Mononuclear cell (primary cell): ENCODE data around the gene COBL. TPM values are rescaled to one million over a fixed set of nuclear protein-coding genes. Genes with fewer than 3 reads are reported as not detected.

Source experiments
- H3K27me3 ChIP-seq: 2 replicates; pipeline ENCODE4 v1.6.0; 2011; ENCODE audit warnings: low read length, control low read depth; ENCODE audit not compliant: insufficient read depth
- H3K4me1 ChIP-seq: 2 replicates; pipeline ENCODE4 v1.5.1; 2011; ENCODE audit warnings: mild to moderate bottlenecking, low read length, control low read depth; ENCODE audit not compliant: insufficient read depth
- H3K4me3 ChIP-seq: 2 replicates; pipeline ENCODE4 v1.5.1; 2011; ENCODE audit warnings: mild to moderate bottlenecking, low read length, moderate library complexity
- H3K9me3 ChIP-seq: 2 replicates; pipeline ENCODE4 v1.5.1; 2011; ENCODE audit warnings: low read depth, mild to moderate bottlenecking, control low read depth, low read length
- total RNA-seq: library from RNA; depleted of rRNA; stranded (reverse); fragments of >200 nt; gene quantifications from one replicate; pipeline ENCODE4 v1.2.3, GENCODE V29; 2012

Gene COBL
- total RNA-seq, result 0.10 TPM

DNA sequence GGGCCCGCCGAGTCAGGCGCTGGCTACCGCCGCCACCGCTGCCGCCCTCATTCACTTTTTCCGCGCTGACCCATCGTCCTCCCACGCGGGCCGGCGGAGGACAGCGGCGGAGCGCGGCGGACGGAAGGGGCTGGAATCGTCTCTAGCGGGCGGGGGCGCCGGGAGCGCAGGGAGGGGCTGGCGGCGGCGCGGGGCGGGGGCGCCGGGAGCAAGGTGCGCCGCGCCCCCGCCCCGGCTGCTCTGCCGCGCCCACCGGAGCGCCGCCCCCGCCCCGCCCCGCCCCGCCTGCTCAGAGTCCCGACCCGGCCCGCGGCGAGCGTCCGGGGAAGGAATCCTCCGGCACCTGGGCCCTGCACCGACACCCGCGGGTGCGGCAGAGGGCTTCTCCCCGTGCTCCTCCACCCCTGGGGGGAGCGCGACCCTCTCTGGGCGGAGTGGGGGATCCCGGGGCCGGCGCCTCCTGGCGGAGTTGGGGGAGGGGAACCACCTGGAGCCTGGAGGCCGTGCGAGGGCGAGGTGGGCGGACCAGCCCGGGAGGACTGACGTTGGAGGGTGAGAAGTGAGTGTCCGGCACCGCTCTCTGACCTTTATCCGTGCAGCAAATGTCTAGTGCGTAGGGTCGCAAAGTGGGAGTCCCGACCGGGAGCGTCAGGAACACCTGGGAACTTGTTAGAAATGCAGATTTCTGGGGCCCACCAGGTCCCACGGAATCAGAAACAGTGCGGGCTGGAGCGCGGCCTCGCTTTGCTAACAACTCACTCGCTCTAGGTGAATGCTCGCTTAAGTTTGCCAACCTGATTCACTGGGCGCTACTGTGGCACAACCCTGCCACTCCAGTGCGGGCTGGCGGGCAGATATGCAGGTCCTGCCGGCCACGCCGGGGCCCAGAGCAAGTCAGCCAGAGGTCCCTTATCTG lies at the start of gene COBL:
Gene COBL, minus strand, starts transcription at position 144 of the 916 bp plus-strand sequence. CDS start 176 bp downstream, outside the sequence.
- no peaks in the 10 kb centered on the region for H3K4me1 ChIP-seq
- no peaks in the 10 kb centered on the region for H3K9me3 ChIP-seq
- peaks cover 51% of the 10 kb centered on the region for H3K27me3 ChIP-seq
- H3K4me3 ChIP-seq, result no peak within 1 kb of the TSS

- no peaks in the 10 kb centered on the region for H3K9me3 ChIP-seq
- no peaks in the 10 kb centered on the region for H3K27me3 ChIP-seq
- H3K4me3 ChIP-seq, result no peak overlapping the region
- no peaks in the 10 kb centered on the region for H3K4me1 ChIP-seq
Observed at GRCh38 chr7:51366172-51366728, 49.6 kb upstream of the COBL start.

DNA sequence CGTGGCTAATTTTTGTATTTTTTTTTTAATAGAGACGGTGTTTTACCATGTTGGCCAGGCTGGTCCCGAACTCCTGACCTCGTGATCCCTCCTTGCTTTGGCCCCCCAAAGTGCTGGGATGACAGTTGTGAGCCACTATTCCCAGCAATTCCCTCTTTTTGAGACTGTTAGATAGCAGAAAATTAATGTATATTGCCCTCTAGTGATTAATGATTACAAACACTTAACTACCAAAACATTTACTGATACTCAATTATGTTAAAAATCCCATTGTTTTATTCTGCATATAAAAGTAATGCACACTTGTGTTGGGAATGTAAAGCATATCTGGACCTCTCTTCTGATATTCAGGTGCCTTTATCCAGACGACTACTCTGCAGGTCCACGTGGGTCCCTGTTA lies 41.2 kb upstream of the COBL start:
- Histone ChIP-seq H3K9me3 (no peaks in the 10 kb centered on the region), H3K27me3 (no peaks in the 10 kb centered on the region), H3K4me3 (no peak overlapping the region), H3K4me1 (no peaks in the 10 kb centered on the region)

- no peak overlapping the region for H3K4me3 ChIP-seq
- H3K27me3 ChIP-seq, result no peaks in the 10 kb centered on the region
- no peaks in the 10 kb centered on the region for H3K9me3 ChIP-seq
- H3K4me1 ChIP-seq, result no peaks in the 10 kb centered on the region
Observed at GRCh38 chr7:51356849-51357516, 40.4 kb upstream of the COBL start.

GRCh38 chr7:51354897-51355296 lies 38.3 kb upstream of the COBL start:
- H3K4me3 ChIP-seq, result no peak overlapping the region
- no peaks in the 10 kb centered on the region for H3K9me3 ChIP-seq
- H3K4me1 ChIP-seq, result no peaks in the 10 kb centered on the region
- H3K27me3 ChIP-seq, result no peaks in the 10 kb centered on the region

DNA sequence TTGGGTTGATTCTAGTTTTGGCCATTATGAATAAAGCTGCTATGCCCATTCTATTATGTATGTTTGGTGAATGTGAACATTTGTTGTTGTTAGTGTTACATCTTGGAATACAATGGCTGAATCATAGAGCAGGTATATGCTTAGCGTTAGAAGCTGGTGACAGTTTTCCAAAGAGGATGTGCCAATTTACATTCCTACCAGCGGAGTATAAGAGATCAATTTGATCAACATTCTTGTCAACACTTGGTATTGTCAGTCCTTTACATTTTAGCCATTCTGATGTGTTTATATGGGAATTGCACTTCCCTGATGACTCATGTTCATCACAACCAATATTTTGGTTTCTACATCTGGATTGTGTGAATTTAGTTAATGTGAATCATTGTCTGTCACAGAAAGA lies 37.8 kb upstream of the COBL start:
- Histone ChIP-seq H3K9me3 (no peaks in the 10 kb centered on the region), H3K4me1 (no peaks in the 10 kb centered on the region), H3K27me3 (no peaks in the 10 kb centered on the region), H3K4me3 (no peak overlapping the region)

GRCh38 chr7:51352174-51353100 lies 35.8 kb upstream of the COBL start:
- no peaks in the 10 kb centered on the region for H3K4me1 ChIP-seq
- no peaks in the 10 kb centered on the region for H3K27me3 ChIP-seq
- no peak overlapping the region for H3K4me3 ChIP-seq
- no peaks in the 10 kb centered on the region for H3K9me3 ChIP-seq

GRCh38 chr7:51351661-51352060 lies 35.1 kb upstream of the COBL start:
- H3K4me3 ChIP-seq, result no peak overlapping the region
- no peaks in the 10 kb centered on the region for H3K9me3 ChIP-seq
- no peaks in the 10 kb centered on the region for H3K27me3 ChIP-seq
- H3K4me1 ChIP-seq, result no peaks in the 10 kb centered on the region

DNA sequence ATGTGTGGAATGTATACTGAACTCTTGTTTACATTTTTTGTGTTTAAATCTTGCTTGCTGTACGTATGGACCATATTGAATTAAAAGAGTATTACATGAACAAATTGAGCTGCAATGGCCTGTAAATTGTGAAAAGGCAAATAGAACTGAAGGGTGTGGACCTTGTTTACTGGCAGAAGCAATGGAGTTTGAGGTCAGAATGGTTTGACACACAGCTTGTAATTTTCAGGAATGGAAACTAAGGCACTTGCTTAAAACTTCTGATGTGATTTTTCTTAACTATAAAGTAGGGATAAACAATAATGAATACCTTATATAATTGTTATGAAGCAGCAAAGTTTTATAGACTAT lies 33.9 kb upstream of the COBL start:
- Histone ChIP-seq H3K4me1 (no peaks in the 10 kb centered on the region), H3K9me3 (no peaks in the 10 kb centered on the region), H3K27me3 (no peaks in the 10 kb centered on the region), H3K4me3 (no peak overlapping the region)

GRCh38 chr7:51349820-51350545 lies 33.4 kb upstream of the COBL start:
- H3K27me3 ChIP-seq, result no peaks in the 10 kb centered on the region
- H3K4me3 ChIP-seq, result no peak overlapping the region
- H3K9me3 ChIP-seq, result no peaks in the 10 kb centered on the region

DNA sequence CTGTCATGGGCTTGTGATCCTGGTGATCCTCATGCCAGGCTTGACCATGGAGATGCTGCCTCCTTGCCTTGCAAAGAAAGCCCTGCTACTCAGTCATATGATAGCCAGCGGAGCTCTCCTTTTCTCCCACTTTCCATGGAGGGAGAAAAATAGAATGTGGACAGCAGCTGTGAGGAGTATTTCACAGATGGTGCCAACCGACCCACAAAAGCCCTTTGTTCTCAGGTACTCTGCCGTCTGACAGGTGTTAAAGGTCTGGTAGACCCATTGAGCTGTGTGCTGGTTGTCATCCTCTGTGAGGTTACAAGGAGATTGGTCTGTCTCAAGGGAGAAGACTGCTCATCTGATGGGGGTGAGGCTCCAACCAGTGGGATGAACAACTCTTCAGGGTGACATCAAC lies 29.5 kb upstream of the COBL start:
- Histone ChIP-seq H3K9me3 (no peaks in the 10 kb centered on the region), H3K27me3 (no peaks in the 10 kb centered on the region), H3K4me1 (no peaks in the 10 kb centered on the region), H3K4me3 (no peak overlapping the region)

More at GRCh38 chr7:51349820-51350545, 33.4 kb upstream of the COBL start:
- no peaks in the 10 kb centered on the region for H3K4me1 ChIP-seq

DNA sequence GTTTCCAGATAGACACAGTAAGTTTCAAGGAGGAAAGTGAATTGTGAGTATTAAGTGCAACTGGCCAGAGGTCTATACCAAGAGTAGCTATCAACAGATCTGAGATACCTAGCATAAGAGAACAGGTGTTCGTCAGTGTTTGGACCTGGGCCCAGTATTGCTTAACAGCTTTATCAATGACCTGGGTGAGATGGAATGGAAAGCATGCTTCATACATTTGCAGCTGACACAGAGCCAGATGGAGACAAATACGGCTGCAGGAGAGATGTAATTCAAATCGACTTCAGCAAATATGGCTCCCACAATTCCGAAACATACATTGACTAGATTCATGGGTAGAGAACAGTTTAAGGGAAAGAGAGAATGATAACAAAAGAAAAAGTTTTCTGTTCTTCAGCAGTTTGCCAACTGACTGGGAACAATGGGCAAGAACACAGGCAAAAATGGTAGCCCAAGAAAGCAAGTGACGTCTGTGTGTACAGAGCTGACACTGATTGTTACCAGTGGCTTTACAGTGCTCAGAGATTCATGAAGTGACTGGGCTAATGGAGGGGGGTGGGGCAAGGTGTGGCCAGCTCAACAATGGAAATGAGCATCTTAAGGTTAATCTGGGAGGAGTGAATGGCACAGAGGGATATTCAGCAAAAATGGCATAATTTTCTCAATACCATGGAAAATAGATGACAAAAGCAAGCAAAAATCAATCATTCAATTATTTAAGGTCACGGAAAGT lies 28.0 kb upstream of the COBL start:
- no peaks in the 10 kb centered on the region for H3K4me1 ChIP-seq
- H3K9me3 ChIP-seq, result no peaks in the 10 kb centered on the region

GRCh38 chr7:51340936-51341335 lies 24.3 kb upstream of the COBL start:
- no peaks in the 10 kb centered on the region for H3K9me3 ChIP-seq
- no peak overlapping the region for H3K4me3 ChIP-seq
- H3K4me1 ChIP-seq, result no peaks in the 10 kb centered on the region
- H3K27me3 ChIP-seq, result no peaks in the 10 kb centered on the region

More for the DNA sequence above, 28.0 kb upstream of the COBL start:
- Histone ChIP-seq H3K27me3 (no peaks in the 10 kb centered on the region), H3K4me3 (no peak overlapping the region)
